Mesendoderm (in vitro differentiated cells): ENCODE results near the gene RUNX2.
A peak's percentile ranks its signal among the peaks of the same experiment; 100 is the strongest.

ENCODE experiments used
- DNase-seq: peaks from one replicate; pipeline ENCODE4 v3.0.0; 2013
- H2AK5ac ChIP-seq: 2 replicates; pipeline ENCODE4 v1.6.1; 2013; ENCODE audit warnings: low read length, inconsistent platforms
- H2BK120ac ChIP-seq: 2 replicates; pipeline ENCODE4 v1.6.1; 2013; ENCODE audit warnings: low read depth, mild to moderate bottlenecking, low read length, moderate library complexity, mixed read lengths
- H2BK15ac ChIP-seq: replicated peaks from 2 replicates; pipeline ENCODE4 v1.6.1; 2013; ENCODE audit warnings: low read depth, mild to moderate bottlenecking, moderate library complexity
- H2BK5ac ChIP-seq: 2 replicates; pipeline ENCODE4 v1.6.1; 2013; ENCODE audit warnings: low read length, inconsistent platforms
- H3K18ac ChIP-seq: 2 replicates; pipeline ENCODE4 v1.6.1; 2013; ENCODE audit warnings: mild to moderate bottlenecking, low read length, mixed read lengths
- H3K23ac ChIP-seq: one replicate; pipeline ENCODE4 v1.6.1; 2013; ENCODE audit warnings: low read length
- H3K27ac ChIP-seq: 2 replicates; pipeline ENCODE4 v1.5.1; 2013; ENCODE audit warnings: low read depth, mild to moderate bottlenecking, inconsistent platforms, low read length, moderate library complexity
- H3K27me3 ChIP-seq: 2 replicates; pipeline ENCODE4 v1.6.1; 2013; ENCODE audit warnings: low read length, control low read depth, mild to moderate bottlenecking, inconsistent platforms; ENCODE audit not compliant: insufficient read depth, poor library complexity
- H3K36me3 ChIP-seq: 2 replicates; pipeline ENCODE4 v1.6.1; 2013; ENCODE audit warnings: low read length, inconsistent platforms; ENCODE audit not compliant: control insufficient read depth, insufficient read depth
- H3K4ac ChIP-seq: one replicate; pipeline ENCODE4 v1.6.1; 2013; ENCODE audit warnings: low read depth, mild to moderate bottlenecking, low read length, moderate library complexity
- H3K4me1 ChIP-seq: 2 replicates; pipeline ENCODE4 v1.6.1; 2013; ENCODE audit warnings: low read depth, low read length, inconsistent platforms; ENCODE audit not compliant: control insufficient read depth
- H3K4me2 ChIP-seq: 2 replicates; pipeline ENCODE4 v1.6.1; 2013; ENCODE audit warnings: low read length
- H3K4me3 ChIP-seq: 2 replicates; pipeline ENCODE4 v1.5.1; 2013; ENCODE audit warnings: mild to moderate bottlenecking, low read length
- H3K56ac ChIP-seq: one replicate; pipeline ENCODE4 v1.6.1; 2013; ENCODE audit warnings: low read length
- H3K79me1 ChIP-seq: 2 replicates; pipeline ENCODE4 v1.6.1; 2013; ENCODE audit warnings: low read length, inconsistent platforms
- H3K79me2 ChIP-seq: 2 replicates; pipeline ENCODE4 v1.6.1; 2013; ENCODE audit warnings: mild to moderate bottlenecking, low read length; ENCODE audit not compliant: control insufficient read depth, insufficient read depth
- H3K9ac ChIP-seq: 2 replicates; pipeline ENCODE4 v1.6.1; 2013; ENCODE audit warnings: low read length, inconsistent platforms
- H4K5ac ChIP-seq: one replicate; pipeline ENCODE4 v1.6.1; 2013; ENCODE audit warnings: low read length
- H4K8ac ChIP-seq: one replicate; pipeline ENCODE4 v1.6.1; 2013; ENCODE audit warnings: low read depth, mild to moderate bottlenecking, control low read depth, low read length, moderate library complexity
- WGBS: extraction: QIAGEN DNeasy Blood & Tissue Kit; methylation state at CpG from one replicate; pipeline ENCODE4 v1.1.7; 2013; ENCODE audit warnings: low lambda C conversion rate, missing lambda C conversion rate; ENCODE audit not compliant: insufficient coverage; ENCODE audit errors: extremely low coverage; 5-methylcytosine and 5-hydroxymethylcytosine counted together

Gene RUNX2

GRCh38 chr6:45378334-45378926 is 50.3 kb downstream of the RUNX2 start:
- H3K4me3 ChIP-seq, result peak overlapping the region; percentile 30
- H3K18ac ChIP-seq, result peak overlapping the region; percentile 98
- peak overlapping the region; percentile 85 for H3K27ac ChIP-seq
- no peaks in the 10 kb centered on the region for H3K36me3 ChIP-seq
- peaks cover 4% of the 10 kb centered on the region for H3K79me2 ChIP-seq
- H2BK5ac ChIP-seq, result peak overlapping the region; percentile 3
- H4K8ac ChIP-seq, result peak overlapping the region; percentile 96
- H2AK5ac ChIP-seq, result no peak overlapping the region
- H2BK120ac ChIP-seq, result no peak overlapping the region
- peak overlapping the region; percentile 79 for H3K4ac ChIP-seq
- WGBS, result no CpG with 5 or more reads among the region's 21 CpGs
- no peaks in the 10 kb centered on the region for H3K4me1 ChIP-seq
- H3K79me1 ChIP-seq, result peaks cover 4% of the 10 kb centered on the region
- H4K5ac ChIP-seq, result no peak overlapping the region
- no peaks in the 10 kb centered on the region for H3K27me3 ChIP-seq
- peak overlapping the region; percentile 91 for H3K56ac ChIP-seq
- no peak overlapping the region for H3K23ac ChIP-seq
- H3K4me2 ChIP-seq, result peak overlapping the region; percentile 63
- H2BK15ac ChIP-seq, result no peak overlapping the region
- peak overlapping the region; percentile 83 for H3K9ac ChIP-seq
- DNase-seq, result no peak

GRCh38 chr6:45382391-45382790 is 54.3 kb downstream of the RUNX2 start:
- H3K27me3 ChIP-seq, result no peaks in the 10 kb centered on the region
- H2BK120ac ChIP-seq, result no peak overlapping the region
- H3K4me1 ChIP-seq, result no peaks in the 10 kb centered on the region
- no peak overlapping the region for H3K18ac ChIP-seq
- WGBS, result no CpG with 5 or more reads among the region's 2 CpGs
- H3K36me3 ChIP-seq, result no peaks in the 10 kb centered on the region
- H3K56ac ChIP-seq, result no peak overlapping the region
- DNase-seq, result no peak
- no peak overlapping the region for H3K23ac ChIP-seq
- no peak overlapping the region for H3K27ac ChIP-seq
- H2AK5ac ChIP-seq, result no peak overlapping the region
- H3K79me2 ChIP-seq, result no peaks in the 10 kb centered on the region
- H3K4me2 ChIP-seq, result no peak overlapping the region
- no peak overlapping the region for H2BK15ac ChIP-seq
- no peak overlapping the region for H4K5ac ChIP-seq
- no peak overlapping the region for H3K9ac ChIP-seq
- no peak overlapping the region for H3K4ac ChIP-seq
- no peak overlapping the region for H2BK5ac ChIP-seq
- no peak overlapping the region for H4K8ac ChIP-seq
- H3K4me3 ChIP-seq, result no peak overlapping the region
- no peaks in the 10 kb centered on the region for H3K79me1 ChIP-seq

- Histone ChIP-seq H3K36me3 (no peaks in the 10 kb centered on the region), H3K9ac (no peak overlapping the region), H3K4me1 (no peaks in the 10 kb centered on the region), H3K79me1 (no peaks in the 10 kb centered on the region), H2BK5ac (no peak overlapping the region), H2BK15ac (no peak overlapping the region), H3K27me3 (no peaks in the 10 kb centered on the region), H3K4me3 (no peak overlapping the region), H3K18ac (no peak overlapping the region), H3K4me2 (no peak overlapping the region), H3K79me2 (no peaks in the 10 kb centered on the region), H3K4ac (no peak overlapping the region), H2AK5ac (no peak overlapping the region), H2BK120ac (no peak overlapping the region), H4K8ac (no peak overlapping the region), H3K27ac (no peak overlapping the region), H3K23ac (no peak overlapping the region), H4K5ac (no peak overlapping the region), H3K56ac (no peak overlapping the region)
- no CpG with 5 or more reads among the region's 3 CpGs for WGBS
- DNase-seq, result no peak
These were observed 58.4 kb downstream of the RUNX2 start for GRCh38 chr6:45386501-45386900.

- no peaks in the 10 kb centered on the region for H3K79me2 ChIP-seq
These were observed 59.1 kb downstream of the RUNX2 start for GRCh38 chr6:45387236-45387635.

GRCh38 chr6:45388328-45388727 is 60.2 kb downstream of the RUNX2 start:
- Histone ChIP-seq H2BK120ac (no peak overlapping the region), H3K9ac (no peak overlapping the region), H3K23ac (no peak overlapping the region), H3K56ac (no peak overlapping the region), H3K79me1 (no peaks in the 10 kb centered on the region), H3K27me3 (no peaks in the 10 kb centered on the region), H4K8ac (no peak overlapping the region), H2AK5ac (no peak overlapping the region), H2BK5ac (no peak overlapping the region), H3K79me2 (no peaks in the 10 kb centered on the region), H3K27ac (no peak overlapping the region), H3K4me1 (no peaks in the 10 kb centered on the region), H3K4me3 (no peak overlapping the region), H4K5ac (no peak overlapping the region), H3K4me2 (no peak overlapping the region), H2BK15ac (no peak overlapping the region), H3K4ac (no peak overlapping the region), H3K18ac (no peak overlapping the region), H3K36me3 (no peaks in the 10 kb centered on the region)
- no peak for DNase-seq
- no CpG with 5 or more reads among the region's 3 CpGs for WGBS

More at GRCh38 chr6:45387236-45387635, 59.1 kb downstream of the RUNX2 start:
- no peak overlapping the region for H4K8ac ChIP-seq
- no peak overlapping the region for H2AK5ac ChIP-seq
- H3K4me1 ChIP-seq, result no peaks in the 10 kb centered on the region
- no peak overlapping the region for H4K5ac ChIP-seq
- H2BK5ac ChIP-seq, result no peak overlapping the region
- no peak overlapping the region for H3K9ac ChIP-seq
- H3K79me1 ChIP-seq, result no peaks in the 10 kb centered on the region
- no peak overlapping the region for H3K4me3 ChIP-seq
- WGBS, result no CpG with 5 or more reads among the region's 5 CpGs
- H3K27ac ChIP-seq, result no peak overlapping the region
- no peak overlapping the region for H3K56ac ChIP-seq
- no peak overlapping the region for H3K18ac ChIP-seq
- no peaks in the 10 kb centered on the region for H3K27me3 ChIP-seq
- no peak overlapping the region for H2BK120ac ChIP-seq
- H2BK15ac ChIP-seq, result no peak overlapping the region
- H3K23ac ChIP-seq, result no peak overlapping the region
- no peaks in the 10 kb centered on the region for H3K36me3 ChIP-seq
- H3K4me2 ChIP-seq, result no peak overlapping the region
- no peak for DNase-seq
- H3K4ac ChIP-seq, result no peak overlapping the region

GRCh38 chr6:45394586-45395095 is 66.5 kb downstream of the RUNX2 start:
- Histone ChIP-seq H3K4me2 (no peak overlapping the region), H3K9ac (no peak overlapping the region), H3K27ac (no peak overlapping the region), H3K79me2 (no peaks in the 10 kb centered on the region), H4K5ac (no peak overlapping the region), H4K8ac (no peak overlapping the region), H2BK5ac (no peak overlapping the region), H3K4me3 (no peak overlapping the region), H3K18ac (no peak overlapping the region), H2BK120ac (no peak overlapping the region), H3K4me1 (no peaks in the 10 kb centered on the region), H3K27me3 (no peaks in the 10 kb centered on the region), H3K4ac (no peak overlapping the region), H2AK5ac (no peak overlapping the region), H3K23ac (no peak overlapping the region), H3K79me1 (no peaks in the 10 kb centered on the region), H2BK15ac (no peak overlapping the region), H3K36me3 (no peaks in the 10 kb centered on the region), H3K56ac (no peak overlapping the region)
- no CpG with 5 or more reads among the region's 4 CpGs for WGBS
- DNase-seq, result peak; percentile 39
